HG02623 (cell line): Measurements from ENCODE around the gene GAB3.

Source experiments
- ATAC-seq: cut with Tn5 transposase; IDR thresholded peaks from one replicate; pipeline ENCODE4 v1.9.1; 2021; ENCODE audit warnings: moderate library complexity; ENCODE audit not compliant: unreplicated experiment

Gene GAB3

DNA sequence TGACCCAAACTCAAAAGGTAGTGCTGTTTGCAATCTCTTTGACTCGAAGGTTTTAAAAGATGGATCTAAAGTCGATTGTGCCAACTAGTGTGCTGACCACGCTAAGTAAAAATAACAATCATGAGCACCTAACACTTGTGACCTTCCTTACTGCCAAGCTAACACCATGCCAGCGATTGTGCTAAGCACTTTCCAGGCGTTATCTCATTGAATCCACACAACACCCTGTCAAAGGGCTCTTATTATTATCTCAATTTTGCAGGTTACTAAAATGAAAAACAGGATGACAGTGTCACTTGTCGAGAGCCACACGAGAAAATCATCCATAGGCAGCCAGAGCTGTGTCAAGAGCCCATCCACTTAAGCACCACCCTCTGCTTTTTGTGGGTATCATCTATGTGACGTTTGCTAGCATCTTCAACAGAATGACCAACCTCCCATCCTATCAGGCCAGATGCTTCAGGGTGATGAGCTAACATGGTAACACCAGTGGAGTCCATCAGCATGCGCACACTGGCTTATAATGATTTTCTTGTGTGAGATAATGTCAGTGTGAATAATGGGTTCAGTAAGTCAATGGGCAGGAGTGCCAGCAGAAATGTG, 893 bp upstream of the GAB3 start:
- ATAC-seq, result no peak

DNA sequence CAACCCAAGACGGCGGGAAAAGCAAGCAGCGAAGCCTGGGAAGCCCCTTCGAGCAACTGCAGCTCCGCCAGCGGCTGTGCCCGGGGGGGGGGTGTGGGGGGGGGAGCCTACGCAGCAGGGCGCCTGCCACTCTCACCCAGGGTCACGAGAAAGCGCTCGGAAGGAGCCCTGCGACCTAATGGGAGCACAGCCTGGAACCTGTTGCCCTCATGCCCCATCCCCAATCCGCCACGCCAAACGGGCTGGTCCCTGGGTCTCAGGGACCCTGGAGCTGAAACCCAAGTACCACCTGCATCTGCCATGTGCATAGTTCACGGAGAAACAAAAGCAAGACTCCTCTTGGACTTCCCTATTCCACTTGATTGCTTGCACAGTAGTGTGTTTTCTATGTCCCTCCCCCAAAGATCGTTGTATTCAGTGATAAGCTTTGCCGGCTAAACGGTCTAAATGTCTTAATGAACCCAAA, 359 bp upstream of the GAB3 start:
- no peak for ATAC-seq

DNA sequence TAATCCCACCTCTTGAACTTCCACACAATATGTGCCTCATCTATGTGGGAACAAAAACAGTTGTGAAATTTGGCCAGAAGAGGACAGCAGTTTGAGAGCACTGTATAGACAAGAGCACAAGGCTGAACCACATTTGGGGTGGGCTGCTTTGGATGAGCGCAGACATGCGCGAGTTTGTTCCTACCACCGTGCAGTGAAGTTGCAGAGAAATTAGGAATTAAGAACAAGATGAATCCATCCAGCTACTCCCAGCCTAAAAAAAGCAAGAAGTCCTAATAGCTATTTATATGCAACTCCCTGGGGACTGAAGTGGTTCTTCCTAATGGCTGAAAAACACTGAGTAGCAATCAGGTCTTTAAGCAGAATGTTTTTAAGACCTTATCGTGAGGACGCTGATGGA, 1.0 kb downstream of the GAB3 start:
- no peak for ATAC-seq

DNA sequence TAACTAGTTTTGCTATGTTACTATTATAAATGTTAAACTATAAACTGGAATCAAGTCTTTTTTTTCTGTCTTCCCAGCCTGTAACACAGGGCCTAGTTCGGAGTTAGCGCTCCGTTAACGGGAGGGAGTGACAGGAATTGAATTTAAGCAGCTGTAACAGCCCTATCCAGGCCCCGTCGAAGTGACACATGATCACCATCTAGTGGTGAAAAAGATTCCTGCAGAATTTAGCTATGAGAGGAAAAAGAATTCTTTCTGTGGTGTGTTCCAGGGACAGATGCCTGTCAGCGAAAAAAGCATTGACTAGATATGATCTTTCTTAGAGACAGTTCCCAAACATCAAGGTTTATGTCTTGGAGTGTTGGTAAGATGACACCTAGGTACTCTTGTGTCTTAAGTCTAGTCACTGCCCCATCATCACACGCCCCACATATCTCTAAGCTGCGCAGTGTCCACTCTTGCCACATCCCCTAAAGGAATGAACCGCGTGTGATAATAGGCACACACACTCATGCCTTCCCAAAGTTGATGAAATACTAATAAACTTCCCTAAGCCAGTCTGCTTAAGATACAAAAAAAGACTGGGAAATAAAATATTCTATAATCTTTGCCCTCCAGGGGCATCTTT, 2.1 kb downstream of the GAB3 start:
- ATAC-seq, result no peak

DNA sequence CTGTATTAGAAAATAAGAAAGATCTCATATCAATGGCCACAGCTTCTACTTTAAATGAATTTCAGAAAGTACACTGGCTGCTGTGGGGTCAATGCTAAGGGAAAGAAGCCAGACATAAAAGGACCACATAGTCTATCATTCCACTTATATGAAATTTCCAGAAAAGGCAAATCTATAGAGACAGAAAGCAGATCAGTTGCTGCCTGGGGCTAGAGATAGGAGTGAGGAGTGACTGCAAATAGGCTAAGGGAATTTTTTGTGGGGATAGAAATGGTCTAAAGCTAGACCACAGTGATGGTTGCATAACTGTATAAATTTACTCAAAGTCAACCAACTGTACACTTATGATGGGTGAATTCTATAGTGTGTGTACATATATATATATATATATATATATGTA, 8.3 kb downstream of the GAB3 start:
- no peak for ATAC-seq

DNA sequence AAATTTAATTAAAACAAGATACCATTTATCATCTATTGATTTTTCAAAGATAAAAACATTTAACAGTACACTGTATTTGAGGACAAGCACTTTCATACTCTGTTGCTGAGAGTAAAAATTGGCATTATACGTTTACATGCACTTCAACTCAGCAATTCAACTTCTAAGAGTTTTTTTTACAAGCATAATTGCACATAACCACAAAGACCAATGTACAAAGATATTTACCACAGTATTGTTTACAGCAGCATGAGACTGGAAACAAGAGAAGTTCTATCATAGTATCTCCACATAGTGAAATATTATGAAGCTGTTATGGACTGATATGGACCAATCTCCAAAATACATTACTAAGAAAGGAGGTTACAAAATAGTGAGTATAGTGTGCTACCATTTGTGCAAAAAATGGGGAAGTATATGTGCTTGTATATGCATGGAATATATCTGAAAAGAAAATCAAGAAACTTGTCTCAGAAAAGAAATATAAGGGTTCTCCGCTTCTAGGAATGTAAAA, 10.9 kb downstream of the GAB3 start:
- no peak for ATAC-seq

DNA sequence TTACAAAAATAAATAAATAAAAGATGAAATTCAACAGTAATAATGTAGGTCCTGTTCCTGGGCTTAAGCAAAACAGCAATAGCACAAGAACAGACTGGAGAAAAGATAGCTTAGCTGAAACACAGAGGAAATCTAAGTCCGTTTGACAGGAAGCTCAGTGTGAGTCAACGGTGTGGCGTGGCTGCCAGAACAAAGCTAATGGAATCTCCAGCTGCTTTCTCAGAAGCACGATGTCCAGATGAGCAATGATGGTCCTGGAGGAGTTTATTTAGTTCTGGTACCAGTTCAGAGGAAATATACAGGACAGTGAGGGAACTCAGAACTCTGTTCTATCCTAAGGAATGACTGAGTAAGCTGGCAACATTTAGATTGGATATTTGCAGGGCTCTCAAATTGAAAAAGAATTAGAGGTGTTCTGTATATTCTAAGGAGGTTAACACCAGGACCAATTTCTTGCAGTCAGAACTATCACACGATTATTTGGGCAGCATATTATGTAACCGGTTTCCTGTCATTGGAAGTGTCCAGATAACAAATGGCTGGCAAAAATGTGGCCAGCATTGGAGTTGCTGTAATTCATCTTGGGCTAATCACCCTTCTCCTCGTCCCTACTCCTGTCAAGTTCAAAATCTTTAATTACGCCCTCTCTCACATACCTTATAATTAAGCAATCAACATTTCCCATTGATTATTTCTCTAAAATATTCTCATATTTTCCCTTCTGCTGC, 12.7 kb downstream of the GAB3 start:
- no peak for ATAC-seq

DNA sequence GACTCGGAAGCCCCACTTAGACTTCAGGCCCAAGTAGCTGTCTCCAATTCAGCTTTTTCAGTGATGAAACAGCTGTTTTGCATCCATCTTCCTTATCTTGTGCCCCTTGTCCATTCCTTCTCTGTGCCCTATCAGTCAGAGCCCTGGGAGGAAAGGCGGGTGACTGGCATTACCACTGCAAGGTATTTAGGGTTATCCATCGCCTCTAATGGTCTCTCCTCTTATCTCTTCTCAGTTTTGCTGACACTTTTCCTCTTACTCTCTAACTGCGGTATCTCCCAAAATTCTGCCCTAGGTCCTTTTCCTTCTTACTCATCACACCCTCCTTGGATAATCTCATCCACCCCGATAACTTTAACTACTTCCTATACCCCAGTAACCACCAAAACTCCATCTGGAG, 13.7 kb downstream of the GAB3 start:
- no peak for ATAC-seq

DNA sequence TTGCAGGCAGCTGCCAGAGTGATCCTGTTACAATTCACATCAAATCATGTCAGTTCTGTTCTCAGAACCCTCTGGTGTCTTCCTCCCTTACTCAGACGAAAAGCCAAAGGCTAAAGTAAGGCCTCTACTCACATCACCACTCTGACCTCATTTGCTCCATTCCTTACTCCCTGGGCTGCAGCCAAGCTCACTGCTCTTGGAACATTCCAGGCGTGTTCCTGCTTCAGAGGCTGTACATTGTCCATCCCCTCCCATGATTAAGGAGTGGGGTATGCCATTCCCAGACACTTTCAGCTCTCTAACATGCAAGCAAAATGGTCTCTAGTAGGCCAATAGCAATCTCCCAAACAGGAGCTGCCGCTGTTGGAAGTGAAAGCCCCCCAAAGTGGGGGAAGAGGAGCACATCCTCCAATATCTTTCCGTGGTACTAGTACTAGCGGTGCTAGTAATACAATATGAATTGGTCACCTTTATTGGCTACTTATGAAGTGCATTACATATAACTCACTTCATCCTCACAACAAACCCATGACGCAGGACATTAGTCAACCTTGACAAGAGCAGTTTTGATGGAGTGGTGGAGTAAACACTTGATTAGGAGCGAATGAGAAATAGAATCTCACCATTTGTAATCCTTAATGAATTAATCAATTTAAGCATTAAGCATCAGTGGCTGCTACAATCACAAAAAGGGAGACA, 15.0 kb downstream of the GAB3 start:
- ATAC-seq, result no peak

DNA sequence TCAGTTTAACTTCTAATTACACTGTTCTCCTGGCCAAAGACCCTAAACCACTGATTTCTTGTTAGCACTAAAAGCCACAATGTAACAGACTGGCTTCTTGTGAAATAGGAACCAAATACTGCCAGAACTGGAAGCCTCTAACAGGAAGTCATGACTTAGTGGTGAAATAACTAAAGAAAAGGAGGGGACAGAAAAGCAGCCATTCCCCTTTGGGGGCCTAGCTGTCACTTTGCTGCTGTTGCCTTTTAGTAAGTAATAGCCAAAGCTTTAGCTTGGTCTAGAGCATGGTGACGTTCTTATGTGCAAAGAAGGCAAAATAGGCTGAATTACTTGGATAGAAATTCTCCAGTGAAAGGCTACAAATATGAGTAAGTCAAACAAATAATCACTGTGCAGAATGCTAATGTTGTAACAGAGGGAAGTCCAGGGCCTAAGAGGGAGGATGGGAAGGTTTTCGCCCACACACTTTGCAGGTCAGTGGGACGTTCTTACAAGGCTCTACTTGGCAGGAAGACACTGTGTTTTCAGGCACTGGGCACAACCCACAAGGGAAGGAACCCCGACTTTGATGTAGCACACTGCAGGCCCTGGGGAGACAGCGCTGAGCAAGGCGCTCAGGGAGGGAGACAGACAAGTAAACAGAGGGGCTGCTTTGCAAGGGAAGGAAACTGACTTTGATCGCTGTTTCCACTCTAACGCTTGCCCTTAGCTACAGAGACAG, 16.7 kb downstream of the GAB3 start:
- ATAC-seq, result peak; percentile 53

DNA sequence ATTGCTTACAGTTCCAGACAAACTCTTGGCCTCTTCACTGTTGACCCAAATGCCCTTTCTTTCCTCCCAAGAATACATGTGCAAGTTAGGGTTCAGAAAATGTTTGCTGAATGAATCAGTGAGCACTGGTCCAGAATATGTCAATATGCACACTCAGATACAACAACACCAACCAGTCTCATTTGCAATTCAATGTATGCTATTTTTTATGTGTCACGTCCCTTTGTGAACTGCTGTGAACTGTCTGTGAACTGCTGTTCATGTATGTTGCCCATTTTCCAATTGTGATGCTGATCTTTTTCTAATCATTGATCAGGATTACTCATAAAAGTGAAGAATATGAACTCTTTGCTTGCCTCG, 17.8 kb downstream of the GAB3 start:
- no peak for ATAC-seq

DNA sequence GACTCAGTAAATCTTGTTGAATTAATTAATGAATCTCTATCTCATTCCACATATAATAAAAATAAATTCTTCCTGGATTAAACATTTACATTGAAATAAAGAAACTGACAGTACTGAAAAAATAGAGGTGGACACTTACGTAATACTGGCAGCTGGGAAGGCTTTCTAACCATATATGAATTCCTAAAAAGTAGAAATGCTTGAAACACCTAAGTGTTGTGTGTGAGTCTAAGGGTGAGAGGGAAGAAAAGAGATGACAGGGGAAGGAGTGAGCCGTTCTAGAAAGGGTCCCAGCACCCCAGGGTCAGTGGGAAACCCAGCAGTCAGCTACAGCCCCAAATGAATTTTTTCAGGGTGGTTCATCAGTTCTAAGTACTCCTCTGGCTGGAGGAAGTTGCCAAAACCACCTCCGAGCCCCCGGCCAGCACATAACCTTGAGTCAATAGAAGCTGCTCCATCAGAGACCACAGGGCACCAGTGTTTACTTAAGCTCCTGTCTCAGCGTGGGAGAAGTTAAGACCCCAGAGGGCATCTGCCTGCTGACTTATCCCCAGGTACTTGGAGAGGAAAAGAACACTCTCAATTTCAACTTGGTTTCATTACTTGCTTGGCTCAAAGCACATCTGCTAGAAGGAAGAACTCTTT, 18.3 kb downstream of the GAB3 start:
- no peak for ATAC-seq

DNA sequence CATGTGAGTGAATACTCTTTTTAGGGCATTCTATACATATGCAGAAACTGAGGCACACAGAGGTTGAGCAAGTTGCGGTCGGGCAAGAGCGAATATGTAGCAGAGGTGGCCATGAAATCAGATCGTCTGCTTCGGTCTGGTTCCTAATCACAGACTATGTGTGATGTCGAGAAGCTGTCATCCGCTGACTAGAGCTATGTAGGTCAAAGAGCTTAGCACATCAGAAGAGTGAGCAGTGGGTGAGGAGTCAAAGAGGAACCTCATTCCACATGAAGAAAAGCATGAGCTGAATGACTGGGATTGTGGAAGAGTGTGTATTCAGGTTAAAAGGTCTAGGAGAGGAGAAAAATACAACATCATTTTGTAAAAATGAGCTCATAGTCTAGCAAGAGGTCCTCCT, 19.0 kb downstream of the GAB3 start:
- no peak for ATAC-seq

DNA sequence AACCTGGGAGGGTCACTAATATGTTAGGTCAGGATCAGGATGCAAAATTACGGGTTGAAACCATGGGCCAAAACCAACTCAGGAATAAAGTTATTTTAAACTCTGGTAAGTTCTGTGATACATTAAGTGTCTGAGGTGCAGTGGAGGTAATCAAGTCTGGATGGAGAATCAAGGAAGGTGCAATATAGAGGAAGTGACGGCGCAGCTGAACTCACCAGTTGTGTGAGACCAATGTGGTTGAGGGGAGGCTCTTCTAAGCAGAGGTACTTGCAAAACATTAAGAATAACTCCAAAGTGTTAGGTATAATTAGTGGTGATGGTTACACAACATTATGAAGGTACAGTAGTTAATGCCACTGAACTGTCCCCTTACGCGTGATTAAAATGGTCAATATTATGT, 19.7 kb downstream of the GAB3 start:
- ATAC-seq, result no peak

DNA sequence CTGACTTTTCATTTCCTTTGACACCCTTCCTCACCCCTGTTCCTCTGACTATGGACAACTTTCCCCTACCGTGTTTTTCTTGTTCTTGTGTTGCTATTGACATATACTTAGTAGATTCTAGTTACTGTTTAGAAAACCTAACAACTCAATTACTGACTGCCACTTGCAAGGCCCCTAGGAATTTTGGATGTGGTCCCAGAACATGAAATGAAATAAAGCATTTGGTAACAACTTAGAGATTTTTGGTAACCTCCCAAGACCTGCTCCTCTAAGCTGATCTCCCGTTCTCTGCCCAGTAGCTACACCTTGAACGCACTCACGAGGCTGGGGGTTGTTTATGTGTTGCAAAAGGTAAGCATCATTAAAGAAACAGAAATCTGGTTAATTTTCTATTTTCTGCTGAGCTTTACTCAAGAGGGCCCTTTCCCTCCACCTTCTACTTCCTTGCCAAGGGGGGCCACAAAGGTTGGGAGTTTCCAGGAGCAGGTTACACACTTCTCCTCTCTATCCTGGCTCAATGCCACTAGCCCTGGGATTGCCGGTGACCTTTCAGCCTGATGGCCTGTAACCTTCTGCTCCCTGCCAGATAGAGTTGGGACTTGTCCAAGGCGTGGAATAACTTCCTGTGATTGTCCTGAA, 20.5 kb downstream of the GAB3 start:
- no peak for ATAC-seq

DNA sequence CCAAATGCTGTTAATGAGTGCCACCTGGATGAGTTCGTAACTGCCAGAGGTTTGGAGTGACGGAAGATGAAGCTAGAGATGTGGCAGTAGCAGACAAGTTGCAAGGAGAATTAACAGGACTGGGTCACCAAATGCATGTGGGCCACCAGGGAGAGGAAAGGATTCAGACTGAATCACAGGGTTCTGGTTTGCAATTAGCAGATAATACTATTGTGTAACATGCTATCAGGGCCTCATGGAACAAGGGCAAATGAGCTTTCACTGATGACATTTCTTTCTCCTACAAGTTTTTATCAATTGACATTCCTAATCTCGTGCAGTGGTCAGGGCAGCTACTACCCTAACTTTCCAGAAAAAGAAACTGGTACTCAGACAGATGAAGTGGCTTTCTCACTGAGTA, 21.4 kb downstream of the GAB3 start:
- no peak for ATAC-seq

DNA sequence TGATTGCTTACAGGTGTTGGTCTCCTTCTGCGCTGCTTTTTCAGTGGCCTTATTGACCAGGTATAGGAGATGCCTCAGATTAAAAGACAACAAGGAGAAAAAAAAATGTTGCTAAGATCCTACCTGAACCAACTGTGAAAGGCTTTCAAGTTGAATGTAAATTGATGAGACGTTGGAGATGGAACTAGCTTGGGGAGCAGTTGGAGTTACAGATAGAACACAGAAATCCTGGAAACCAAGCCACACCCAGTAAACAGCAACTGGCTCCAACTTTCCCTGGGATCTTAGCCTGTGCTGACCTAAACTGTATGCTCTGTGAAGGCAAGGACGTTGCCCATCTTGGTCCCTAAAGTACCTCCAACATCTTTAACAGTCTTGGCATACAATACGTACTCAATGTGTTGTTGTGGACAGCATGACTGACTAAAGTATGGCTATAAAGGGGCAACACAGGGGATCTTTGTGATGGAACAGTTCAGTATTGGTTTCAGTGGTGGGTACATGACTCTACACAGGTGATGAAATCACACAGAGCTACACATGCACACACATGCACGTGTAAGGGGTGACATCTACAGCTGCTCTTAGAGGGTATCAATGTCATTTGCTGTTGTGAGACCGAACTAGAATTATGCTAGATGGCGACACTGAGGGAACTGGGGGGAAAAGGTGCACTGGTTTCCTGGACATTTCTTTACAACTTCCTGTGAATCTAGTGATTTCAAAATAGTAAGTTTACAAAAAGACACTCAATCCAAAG, 22.3 kb downstream of the GAB3 start:
- ATAC-seq, result no peak

DNA sequence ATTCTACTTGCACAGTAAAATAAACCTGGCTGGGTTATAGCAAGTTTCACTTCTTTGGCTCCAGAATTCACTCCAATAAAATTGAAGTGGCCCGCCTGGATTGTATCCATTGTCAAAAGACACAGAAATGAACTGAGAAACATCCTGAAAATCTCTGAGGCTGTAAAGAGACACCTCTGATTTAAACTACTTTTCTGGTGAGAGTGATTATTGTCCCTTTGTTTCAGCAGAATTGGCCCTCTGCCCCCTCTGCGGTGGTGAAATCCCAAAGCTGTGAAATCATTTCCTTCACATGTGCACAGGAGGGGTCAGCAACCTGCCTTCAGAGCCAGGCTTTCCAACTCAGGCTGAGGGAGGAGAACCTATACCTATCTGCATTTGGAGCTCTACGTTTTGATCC, 23.0 kb downstream of the GAB3 start:
- no peak for ATAC-seq

DNA sequence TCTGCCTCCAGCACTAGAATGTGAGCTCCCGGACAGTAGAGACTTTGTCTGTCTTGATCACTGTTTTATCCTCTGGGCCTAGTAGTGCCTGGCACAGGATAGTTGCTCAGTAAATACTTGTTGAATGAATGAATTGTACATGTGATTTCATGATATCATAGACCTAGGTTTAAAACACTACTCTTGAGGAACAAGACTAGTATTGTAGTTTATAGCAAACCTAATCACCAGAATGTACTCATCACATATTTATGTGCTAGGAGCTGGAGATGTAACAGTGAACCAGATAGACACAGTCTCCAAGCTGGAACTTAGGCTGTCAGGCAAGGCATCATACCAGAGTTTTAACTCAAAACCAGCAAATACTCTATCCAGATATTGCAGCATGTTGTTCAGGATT, 23.5 kb downstream of the GAB3 start:
- ATAC-seq, result no peak
